Progenitor cell of endocrine pancreas (in vitro differentiated cells): Measurements from ENCODE around the gene ATG2B. TPM values are rescaled to one million over a fixed set of nuclear protein-coding genes. Genes with fewer than 3 reads are reported as not detected.

Source experiments
- DNase-seq: peaks from one replicate; pipeline ENCODE4 v3.0.0; 2021; ENCODE audit warnings: low spot score; ENCODE audit not compliant: unreplicated experiment
- H3K27ac Mint-ChIP-seq: 2 replicates; pipeline ENCODE4 v1.8.0; 2021; ENCODE audit warnings: mild to moderate bottlenecking, moderate library complexity, mixed read lengths
- H3K27me3 Mint-ChIP-seq: 2 replicates; pipeline ENCODE4 v1.8.0; 2021; ENCODE audit warnings: mixed read lengths
- H3K36me3 Mint-ChIP-seq: 2 replicates; pipeline ENCODE4 v1.8.0; 2022; ENCODE audit warnings: mixed read lengths; ENCODE audit not compliant: insufficient read depth
- H3K4me1 Mint-ChIP-seq: 2 replicates; pipeline ENCODE4 v1.8.0; 2021; ENCODE audit warnings: low read depth, mixed read lengths
- H3K4me3 Mint-ChIP-seq: 2 replicates; pipeline ENCODE4 v1.8.0; 2021; ENCODE audit warnings: low read depth, mild to moderate bottlenecking, moderate library complexity, mixed read lengths
- H3K9me3 Mint-ChIP-seq: 2 replicates; pipeline ENCODE4 v1.8.0; 2021; ENCODE audit warnings: low read depth, mixed read lengths
- CTCF ChIP-seq: fragments of 200-600 bp; sonication (generic); IDR thresholded peaks from one replicate; pipeline ENCODE4 v1.5.0; 2021; ENCODE audit warnings: antibody characterized with exemption, mild to moderate bottlenecking; ENCODE audit not compliant: unreplicated experiment
- total RNA-seq: library from RNA; stranded (reverse); gene quantifications from 2 replicates; pipeline ENCODE4 v1.2.1, GENCODE V29; 2021

The ATG2B gene
- total RNA-seq, 1 donor from 2014 or later = 24.5 TPM

- no peak overlapping the region for H3K4me3 Mint-ChIP-seq
- H3K36me3 Mint-ChIP-seq = peaks cover 15% of the 10 kb centered on the region
- H3K9me3 Mint-ChIP-seq = no peaks in the 10 kb centered on the region
- peak overlapping the region; percentile 36 for H3K27ac Mint-ChIP-seq
- DNase-seq = no peak
- H3K27me3 Mint-ChIP-seq = no peaks in the 10 kb centered on the region
- H3K4me1 Mint-ChIP-seq = peaks cover 12% of the 10 kb centered on the region
- TF ChIP-seq CTCF = no peak
These were observed 68.9 kb downstream of the ATG2B start for GRCh38 chr14:96294246-96294645.

- no peak for DNase-seq
- no peak overlapping the region for H3K27ac Mint-ChIP-seq
- peaks cover 22% of the 10 kb centered on the region for H3K36me3 Mint-ChIP-seq
- no peak for TF ChIP-seq CTCF
- H3K4me3 Mint-ChIP-seq = no peak overlapping the region
- H3K4me1 Mint-ChIP-seq = peaks cover 22% of the 10 kb centered on the region
- H3K9me3 Mint-ChIP-seq = no peaks in the 10 kb centered on the region
- H3K27me3 Mint-ChIP-seq = no peaks in the 10 kb centered on the region
These were observed 75.3 kb downstream of the ATG2B start for GRCh38 chr14:96287856-96288255.

- Mint-ChIP-seq H3K36me3 (peaks cover 22% of the 10 kb centered on the region), H3K27me3 (no peaks in the 10 kb centered on the region), H3K27ac (peak overlapping the region; percentile 43), H3K4me3 (no peak overlapping the region), H3K9me3 (no peaks in the 10 kb centered on the region), H3K4me1 (peaks cover 24% of the 10 kb centered on the region)
- DNase-seq = no peak
- no peak for TF ChIP-seq CTCF
These were observed 76.9 kb downstream of the ATG2B start for GRCh38 chr14:96286251-96286650.

- peak overlapping the region; percentile 45 for H3K4me3 Mint-ChIP-seq
- H3K27ac Mint-ChIP-seq = peak overlapping the region; percentile 43
- no peak for TF ChIP-seq CTCF
- peaks cover 24% of the 10 kb centered on the region for H3K4me1 Mint-ChIP-seq
- no peaks in the 10 kb centered on the region for H3K27me3 Mint-ChIP-seq
- DNase-seq = no peak
- no peaks in the 10 kb centered on the region for H3K9me3 Mint-ChIP-seq
- peaks cover 22% of the 10 kb centered on the region for H3K36me3 Mint-ChIP-seq
These were observed 77.5 kb downstream of the ATG2B start for GRCh38 chr14:96285667-96286066.

GRCh38 chr14:96284430-96284829 is 78.7 kb downstream of the ATG2B start:
- DNase-seq = no peak
- peak overlapping the region; percentile 5 for H3K27ac Mint-ChIP-seq
- H3K9me3 Mint-ChIP-seq = no peaks in the 10 kb centered on the region

More at GRCh38 chr14:96284430-96284829, 78.7 kb downstream of the ATG2B start:
- Mint-ChIP-seq H3K27me3 (no peaks in the 10 kb centered on the region), H3K4me1 (peaks cover 24% of the 10 kb centered on the region), H3K4me3 (no peak overlapping the region), H3K36me3 (peaks cover 15% of the 10 kb centered on the region)
- peak; percentile 40 for TF ChIP-seq CTCF
